HG02852 (cell line): Measurements from ENCODE around the gene PRELID3B.
"Not testable (repeated sequence)": the region's sequence is repeated elsewhere in the genome, so short reads cannot be mapped to it uniquely, and the experiment has no call there.

Experiments used
- ATAC-seq: cut with Tn5 transposase; IDR thresholded peaks from one replicate; pipeline ENCODE4 v1.9.1; 2021; ENCODE audit warnings: mild to moderate bottlenecking, moderate library complexity; ENCODE audit not compliant: unreplicated experiment

PRELID3B gene

DNA sequence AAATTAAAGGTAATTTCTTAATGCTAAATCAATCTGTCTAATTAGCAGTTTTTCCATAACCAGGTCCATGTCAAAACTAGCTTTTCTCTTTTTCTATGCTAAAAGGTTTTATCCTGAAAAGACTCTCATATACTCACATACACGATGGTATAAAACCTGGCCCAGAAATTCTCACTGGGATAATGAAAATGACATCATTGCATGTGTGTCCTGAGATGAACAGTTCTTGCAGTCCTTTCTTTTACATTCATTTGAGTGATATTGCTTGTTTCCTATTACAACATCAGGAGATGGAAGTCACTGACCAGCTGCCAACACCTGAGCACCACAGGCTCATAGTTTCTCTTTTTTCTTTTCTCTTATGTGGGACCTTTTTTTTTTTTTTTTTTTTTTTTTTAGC, 7.9 kb upstream of the PRELID3B start:
- no peak for ATAC-seq

- no peak for ATAC-seq
Measured at GRCh38 chr20:59048681-59049030, 6.1 kb upstream of the PRELID3B start.

GRCh38 chr20:59047938-59048680, 5.5 kb upstream of the PRELID3B start:
- no peak for ATAC-seq

DNA sequence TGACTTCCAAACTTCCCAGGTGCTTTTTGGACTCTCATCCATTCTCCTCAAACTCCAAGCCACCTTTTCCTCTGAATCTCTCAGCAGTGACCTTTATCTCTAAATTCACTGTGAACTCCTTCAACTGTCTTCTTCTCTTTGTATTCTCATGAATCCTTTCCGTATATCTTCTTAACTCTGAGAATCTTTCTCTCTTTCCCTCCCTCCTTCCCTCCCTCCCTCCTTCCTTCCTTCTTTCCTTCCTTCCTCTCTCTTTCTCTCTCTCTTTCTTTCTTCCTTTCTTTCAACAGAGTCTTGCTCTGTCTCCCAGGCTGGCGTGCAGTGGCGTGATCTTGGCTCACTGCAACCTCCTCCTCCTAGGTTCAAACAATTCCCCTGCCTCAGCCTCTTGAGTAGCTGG, 4.3 kb upstream of the PRELID3B start:
- no peak for ATAC-seq

- no peak for ATAC-seq
Measured at GRCh38 chr20:59044796-59045195, 2.2 kb upstream of the PRELID3B start.

DNA sequence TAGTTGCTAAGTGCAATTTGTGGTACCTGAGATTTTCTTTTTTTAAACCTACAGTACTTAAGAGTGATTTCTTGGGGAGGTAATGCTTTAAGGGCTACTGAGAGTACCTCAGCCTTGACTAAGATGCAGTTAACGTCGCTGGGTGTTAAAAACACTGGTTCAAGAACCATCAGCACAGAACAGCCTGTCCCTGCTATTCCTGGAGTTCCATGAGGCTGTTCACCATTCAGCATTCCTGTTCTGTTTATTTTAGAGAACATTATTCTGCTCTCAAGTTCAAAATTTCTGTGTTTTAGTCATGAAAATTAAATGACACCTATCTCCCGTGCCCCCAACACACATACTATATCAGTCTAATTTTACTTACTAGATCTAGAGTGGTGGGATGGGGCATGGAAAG, 1.7 kb upstream of the PRELID3B start:
- ATAC-seq, result no peak

DNA sequence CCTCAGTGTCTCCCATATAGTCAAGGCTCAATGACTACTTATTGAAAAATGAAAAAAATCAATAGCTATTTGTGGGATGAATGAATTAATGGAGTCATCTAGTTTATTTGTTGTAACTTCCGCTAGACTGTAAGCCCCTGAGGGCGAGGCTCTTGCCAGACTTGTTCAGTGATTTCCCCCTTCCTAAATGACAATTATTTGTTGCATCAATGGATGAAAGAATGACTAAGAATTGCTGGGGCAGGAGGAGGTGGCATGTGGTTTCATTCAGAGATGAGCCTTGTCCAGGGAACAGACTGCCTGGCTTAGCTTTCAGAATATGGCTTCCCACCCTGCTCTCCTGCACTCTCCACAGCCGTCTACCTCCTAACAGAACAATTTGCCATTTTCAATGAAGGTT, 1.1 kb upstream of the PRELID3B start:
- no peak for ATAC-seq

GRCh38 chr20:59042796-59043631, 428 bp upstream of the PRELID3B start:
- ATAC-seq, result peak; percentile 89

DNA sequence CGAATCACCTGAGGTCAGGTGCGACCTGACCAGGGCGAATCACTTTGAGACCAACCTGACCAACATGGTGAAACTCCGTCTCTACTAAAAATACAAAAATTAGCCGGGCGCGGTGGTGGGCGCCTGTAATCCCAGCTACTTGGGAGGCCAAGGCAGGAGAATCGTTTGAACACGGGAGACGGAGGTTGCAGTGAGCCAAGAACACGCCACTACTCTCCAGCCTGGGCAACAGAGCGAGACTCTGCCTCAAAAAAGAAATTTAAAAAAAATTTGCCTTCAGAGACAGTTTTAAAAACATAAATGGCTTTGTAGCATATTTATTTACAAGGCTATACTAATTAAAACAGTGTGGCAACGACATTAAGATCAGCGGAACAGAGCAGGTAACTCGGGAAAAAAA, 1.1 kb downstream of the PRELID3B start:
- not testable (repeated sequence) for ATAC-seq

- no peak for ATAC-seq
Measured at GRCh38 chr20:59040667-59041066, 1.9 kb downstream of the PRELID3B start.

- ATAC-seq, result no peak
Measured at GRCh38 chr20:59039233-59039632, 3.4 kb downstream of the PRELID3B start.

DNA sequence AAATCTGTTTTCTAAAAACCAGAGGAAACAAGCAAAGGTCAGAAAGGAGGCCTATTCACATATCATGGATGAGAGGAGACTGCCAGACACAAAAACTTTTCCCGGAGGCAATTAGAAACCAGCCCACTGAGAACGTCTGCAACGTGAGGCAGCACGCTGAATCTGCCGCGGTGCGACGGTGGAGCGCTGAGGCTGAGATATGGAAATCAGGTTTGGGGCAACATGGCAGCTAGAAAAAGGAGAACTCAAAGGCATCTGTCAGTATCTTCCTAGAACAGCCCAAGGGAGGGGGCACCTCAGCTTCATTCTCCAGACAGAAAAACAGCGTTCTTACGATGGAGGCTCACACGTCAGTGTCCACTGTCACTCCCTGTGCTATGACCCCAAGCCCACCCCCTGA, 5.2 kb downstream of the PRELID3B start:
- ATAC-seq, result no peak

DNA sequence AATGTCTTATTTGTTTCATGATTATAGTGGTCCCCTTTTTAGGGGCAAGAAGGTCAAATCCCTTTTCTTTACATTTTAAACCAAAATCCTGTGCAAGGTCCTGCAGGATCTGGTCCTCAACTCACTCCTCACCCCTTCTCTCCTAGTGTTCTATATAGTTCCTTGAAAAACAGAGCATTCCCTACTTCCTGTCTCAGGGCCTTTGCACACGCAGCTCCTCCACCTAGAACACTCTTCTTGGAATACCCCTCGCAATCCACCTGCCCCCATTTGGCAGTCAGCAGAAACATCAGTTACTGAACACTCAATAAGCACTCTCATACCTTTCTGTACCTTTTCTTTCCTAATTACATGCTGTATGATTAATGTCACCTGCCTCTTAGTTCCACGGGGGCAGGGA, 7.2 kb downstream of the PRELID3B start:
- ATAC-seq, result no peak

GRCh38 chr20:59033616-59034165, 8.9 kb downstream of the PRELID3B start:
- no peak for ATAC-seq

DNA sequence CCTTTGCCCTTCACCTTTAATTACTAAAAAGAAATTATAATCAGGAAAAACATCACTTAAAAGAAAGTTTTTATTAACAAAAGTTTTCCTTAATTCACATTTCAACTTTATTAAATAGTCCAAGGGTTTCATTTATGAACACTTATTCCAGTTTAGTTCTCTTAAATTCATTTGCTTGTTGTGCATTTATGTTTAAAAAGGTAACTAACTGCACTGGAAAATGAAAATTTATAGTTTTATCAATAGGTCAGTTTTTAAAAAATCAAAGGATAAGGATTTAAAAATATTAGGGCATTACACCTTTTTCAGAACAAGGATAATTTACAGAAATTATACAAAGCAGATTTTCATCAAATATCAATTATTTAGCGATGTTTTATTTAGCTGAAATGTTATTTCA, 9.5 kb downstream of the PRELID3B start:
- no peak for ATAC-seq

- no peak for ATAC-seq
Measured at GRCh38 chr20:59032713-59033059, 9.9 kb downstream of the PRELID3B start.

DNA sequence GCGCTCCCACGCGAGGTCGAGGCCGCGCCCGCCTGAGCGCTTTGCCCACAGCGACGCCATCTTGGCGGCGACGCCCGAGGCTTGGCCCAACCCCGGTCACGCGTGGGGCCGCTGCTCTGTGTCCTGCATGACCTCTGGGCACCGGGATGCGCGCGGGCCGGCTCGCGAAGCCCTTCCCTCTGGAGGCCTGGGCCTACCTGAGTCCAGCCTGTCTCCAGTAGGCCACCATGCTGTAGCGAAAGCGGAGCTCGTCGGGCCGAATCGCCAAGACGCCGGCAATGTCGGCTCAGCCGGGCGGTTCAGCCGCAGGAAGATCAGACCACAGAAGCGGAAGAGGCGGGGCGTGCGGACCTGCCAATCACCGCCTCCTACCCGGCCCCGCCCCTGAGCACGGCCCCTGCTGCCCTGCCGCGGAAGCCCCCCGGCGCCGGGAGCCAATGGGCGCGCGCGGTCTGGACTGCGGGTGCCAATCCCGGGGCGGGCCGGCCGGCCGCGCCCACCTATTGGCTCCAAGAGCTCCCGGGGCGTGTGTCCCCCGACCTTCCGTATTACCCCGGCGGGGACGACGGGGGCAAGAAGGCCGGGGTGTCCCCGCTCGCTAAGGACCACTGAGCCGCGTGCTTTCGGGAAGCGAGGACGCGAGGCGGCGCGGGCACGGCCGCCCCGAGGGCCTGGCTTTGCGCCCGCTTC, 10.4 kb downstream of the PRELID3B start, which contains the start of gene ATP5F1E:
ATP5F1E (minus strand) TSS at position 313 of the 690 bp plus-strand sequence; CDS start at position 229, 84 bp downstream.
- ATAC-seq, result peak; percentile 95

GRCh38 chr20:59031564-59032022, 11.0 kb downstream of the PRELID3B start:
- ATAC-seq, result no peak

DNA sequence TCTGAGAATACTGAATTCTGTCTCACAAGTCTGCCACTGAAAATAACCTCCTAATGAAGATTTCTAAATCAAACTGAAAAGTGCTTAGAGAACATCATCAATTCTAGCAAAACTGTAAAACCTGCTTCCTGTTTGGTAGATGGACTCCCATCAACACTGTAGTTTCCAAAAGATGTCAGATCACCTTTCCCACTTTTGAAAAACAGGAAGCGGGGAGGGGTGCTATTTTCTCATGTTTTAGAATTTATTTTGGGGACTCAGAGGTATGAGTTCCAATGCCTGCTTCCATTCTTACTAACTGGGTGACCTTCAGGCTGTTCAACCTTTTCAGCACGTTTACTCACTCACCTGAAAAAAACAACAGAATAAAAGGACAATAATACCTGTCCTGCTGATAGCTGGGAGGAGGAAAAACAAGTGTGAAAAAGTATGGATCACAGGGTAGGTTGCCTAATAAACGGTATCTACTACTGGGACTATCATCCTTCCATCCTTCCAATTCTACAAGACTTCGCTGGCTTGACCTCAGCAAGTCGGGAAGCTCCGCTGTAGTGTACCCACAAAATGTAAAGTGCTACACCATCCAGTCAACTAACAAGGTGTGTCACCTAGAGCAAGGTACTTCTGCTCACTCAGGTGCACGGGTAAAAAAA, 11.5 kb downstream of the PRELID3B start:
- ATAC-seq, result no peak

GRCh38 chr20:59028812-59029211, 13.8 kb downstream of the PRELID3B start:
- ATAC-seq, result no peak
